GF-D8 (cell line): ENCODE results near the gene SPATA31A6.
"Not testable (repeated sequence)": the region's sequence is repeated elsewhere in the genome, so short reads cannot be mapped to it uniquely, and the experiment has no call there.

Source experiments
- DNase-seq: peaks from one replicate; lab custom pipeline; 2025; lab: John Stamatoyannopoulos, UW

SPATA31A6 gene

GRCh38 chr9:42183359-42183758 is at the start of gene SPATA31A6:
Gene SPATA31A6 (plus strand): TSS chr9:42183659. CDS start chr9:42183688, 29 bp downstream.
- DNase-seq: not testable (repeated sequence)

GRCh38 chr9:42160299-42160698 is 23.2 kb upstream of the SPATA31A6 start:
- DNase-seq: not testable (repeated sequence)

GRCh38 chr9:42219861-42220260 is 36.4 kb downstream of the SPATA31A6 start:
- not testable (repeated sequence) for DNase-seq

- DNase-seq: not testable (repeated sequence)
Measured at GRCh38 chr9:42223230-42223629, 39.8 kb downstream of the SPATA31A6 start.

GRCh38 chr9:42233031-42233430 is 49.6 kb downstream of the SPATA31A6 start:
- not testable (repeated sequence) for DNase-seq

GRCh38 chr9:42234610-42235009 is 51.2 kb downstream of the SPATA31A6 start:
- DNase-seq: not testable (repeated sequence)

- DNase-seq: not testable (repeated sequence)
Measured at GRCh38 chr9:42235352-42235991, 52.0 kb downstream of the SPATA31A6 start.

GRCh38 chr9:42236097-42236496 is 52.6 kb downstream of the SPATA31A6 start:
- DNase-seq: not testable (repeated sequence)

GRCh38 chr9:42237381-42237780 is 53.9 kb downstream of the SPATA31A6 start:
- not testable (repeated sequence) for DNase-seq

GRCh38 chr9:42238862-42239261 is 55.4 kb downstream of the SPATA31A6 start:
- DNase-seq: not testable (repeated sequence)
